Measurements from ENCODE around the gene NUDT3.
"Not testable (repeated sequence)": the region's sequence is repeated elsewhere in the genome, so short reads cannot be mapped to it uniquely, and the experiment has no call there.

The NUDT3 gene

GRCh38 chr6:34288581-34288980 lies 103.9 kb downstream of the NUDT3 start:
- no peak for DNase-seq

GRCh38 chr6:34285448-34286164 lies 106.9 kb downstream of the NUDT3 start:
- DNase-seq = peak in 3 of 51 donors; percentile 24 to 45 (median 34)

- DNase-seq = peak in 30 of 51 donors; percentile 7 to 47 (median 22)
These were observed 107.7 kb downstream of the NUDT3 start for GRCh38 chr6:34284563-34285447.

- no peak for DNase-seq
These were observed 110.7 kb downstream of the NUDT3 start for GRCh38 chr6:34281702-34282334.

- DNase-seq = no peak
These were observed 112.3 kb downstream of the NUDT3 start for GRCh38 chr6:34280216-34280615.

- no peak for DNase-seq
These were observed 113.6 kb downstream of the NUDT3 start for GRCh38 chr6:34278833-34279232.

- DNase-seq = no peak
These were observed 114.7 kb downstream of the NUDT3 start for GRCh38 chr6:34277763-34278112.

GRCh38 chr6:34276881-34277762 lies 115.3 kb downstream of the NUDT3 start:
- DNase-seq = no peak

- DNase-seq = no peak
These were observed 116.3 kb downstream of the NUDT3 start for GRCh38 chr6:34276191-34276590.

GRCh38 chr6:34275128-34275804 lies 117.2 kb downstream of the NUDT3 start:
- no peak for DNase-seq

GRCh38 chr6:34274129-34274528 lies 118.3 kb downstream of the NUDT3 start:
- no peak for DNase-seq

- no peak for DNase-seq
These were observed 119.1 kb downstream of the NUDT3 start for GRCh38 chr6:34273242-34273805.

GRCh38 chr6:34272013-34272926 lies 120.2 kb downstream of the NUDT3 start:
- peak in 6 of 51 donors; percentile 6 to 14 (median 8) for DNase-seq

GRCh38 chr6:34269658-34270341 lies 122.7 kb downstream of the NUDT3 start:
- DNase-seq = not testable (repeated sequence)

- not testable (repeated sequence) for DNase-seq
These were observed 123.3 kb downstream of the NUDT3 start for GRCh38 chr6:34269132-34269531.

- no peak for DNase-seq
These were observed 124.7 kb downstream of the NUDT3 start for GRCh38 chr6:34267746-34268145.

- DNase-seq = not testable (repeated sequence)
These were observed 129.0 kb downstream of the NUDT3 start for GRCh38 chr6:34263484-34263883.

- DNase-seq = no peak
These were observed 131.7 kb downstream of the NUDT3 start for GRCh38 chr6:34260576-34261267.
